Occipital lobe (tissue), 2 donors: ENCODE results near the gene ATF7IP2. TPM values are rescaled to one million over a fixed set of nuclear protein-coding genes. Genes with fewer than 3 reads are reported as not detected.
"Not testable (repeated sequence)": the region's sequence is repeated elsewhere in the genome, so short reads cannot be mapped to it uniquely, and the experiment has no call there.

Source experiments
- DNase-seq: peaks from one replicate; lab custom pipeline; 2025; lab: John Stamatoyannopoulos, UW
- total RNA-seq: library from RNA; depleted of rRNA; stranded (reverse); fragments of >200 nt; gene quantifications from one replicate; pipeline ENCODE4 v1.2.3, GENCODE V29; 2014

ATF7IP2 gene
- total RNA-seq, 1 donor from 2014 or later, result 14.8 TPM

DNA sequence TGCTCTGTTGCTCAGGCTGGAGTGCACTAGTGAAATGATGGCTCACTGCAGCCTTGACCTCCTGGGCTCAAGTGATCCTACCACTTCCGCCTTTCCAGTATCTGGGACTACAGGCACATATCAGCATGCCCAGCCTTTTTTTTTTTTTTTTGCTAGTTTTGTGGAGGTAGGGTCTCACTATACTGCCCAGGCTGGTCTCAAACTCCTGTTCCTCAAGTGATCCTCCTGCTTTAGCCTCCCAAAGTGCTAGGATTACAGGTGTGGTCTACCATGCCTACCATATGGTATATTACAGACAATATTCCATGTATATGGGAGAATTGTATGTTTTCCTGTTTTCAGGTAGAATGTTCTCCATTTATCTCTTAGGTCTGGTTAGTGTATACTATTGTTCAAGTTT, 12.3 kb upstream of the ATF7IP2 start:
- no peak for DNase-seq

DNA sequence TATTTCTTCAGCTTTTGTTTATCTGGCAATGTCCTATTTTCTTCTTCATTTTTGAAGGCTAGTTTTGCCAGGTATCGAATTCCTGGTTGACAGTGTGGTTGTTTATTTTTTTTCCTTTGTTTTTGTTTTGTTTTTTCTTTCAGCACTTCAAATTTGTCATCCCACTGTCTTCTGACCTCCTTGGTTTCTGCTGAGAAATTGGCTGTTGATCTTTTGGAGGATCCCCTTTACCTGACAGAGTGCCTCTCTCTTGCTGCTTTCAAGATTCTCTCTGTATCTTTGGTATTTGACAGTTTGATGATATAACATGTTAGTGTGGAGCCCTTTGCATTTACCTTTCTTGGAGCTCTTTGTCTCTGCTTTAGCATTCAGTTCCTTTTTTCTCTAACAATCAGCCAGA, 9.6 kb upstream of the ATF7IP2 start:
- no peak for DNase-seq

DNA sequence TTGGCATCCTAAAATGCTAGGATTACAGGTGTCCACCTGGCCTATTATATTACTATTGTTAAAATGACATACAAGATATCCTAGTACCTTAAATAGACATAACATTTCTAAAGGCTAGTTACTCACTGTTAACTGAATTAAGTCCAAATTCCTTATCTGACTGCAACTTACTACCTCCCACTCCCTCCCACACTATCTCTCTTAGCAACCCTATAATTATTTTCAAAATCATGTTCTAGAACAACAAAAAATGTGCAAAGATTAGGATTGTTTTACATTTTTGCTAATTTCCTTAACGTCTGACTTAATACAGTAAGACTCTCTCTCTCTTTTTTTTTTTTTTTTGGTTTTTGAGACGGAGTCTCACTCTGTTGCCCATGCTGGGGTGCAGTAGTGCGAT, 2.2 kb upstream of the ATF7IP2 start:
- no peak for DNase-seq

DNA sequence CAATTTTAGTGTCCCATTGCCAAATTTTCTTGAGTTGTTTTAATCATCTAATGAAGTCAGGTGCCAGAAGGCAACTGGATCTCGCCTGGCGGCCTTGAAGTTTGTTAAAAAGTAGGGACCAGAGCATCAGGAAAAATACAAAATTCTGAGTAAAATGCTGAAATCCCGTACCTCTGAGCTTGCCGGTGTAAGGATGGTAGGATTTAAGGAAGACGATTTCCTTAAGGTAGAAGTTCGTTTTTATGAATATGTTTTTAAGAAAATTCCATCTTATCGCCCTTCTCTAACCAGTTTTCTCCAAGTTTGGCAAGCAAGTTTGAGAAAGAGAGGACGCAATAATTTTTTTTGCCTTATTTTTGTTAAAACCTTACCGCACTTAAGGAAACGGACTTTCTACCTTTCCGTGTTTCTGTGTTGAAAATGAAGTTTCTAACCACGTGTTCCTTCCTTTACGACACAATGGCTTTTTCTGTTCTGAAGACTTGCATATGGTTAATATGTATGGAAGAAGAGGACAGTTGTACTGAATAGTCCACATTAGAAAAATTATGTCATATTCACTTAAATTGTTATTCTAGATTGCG, 748 bp downstream of the ATF7IP2 start:
- no peak for DNase-seq

DNA sequence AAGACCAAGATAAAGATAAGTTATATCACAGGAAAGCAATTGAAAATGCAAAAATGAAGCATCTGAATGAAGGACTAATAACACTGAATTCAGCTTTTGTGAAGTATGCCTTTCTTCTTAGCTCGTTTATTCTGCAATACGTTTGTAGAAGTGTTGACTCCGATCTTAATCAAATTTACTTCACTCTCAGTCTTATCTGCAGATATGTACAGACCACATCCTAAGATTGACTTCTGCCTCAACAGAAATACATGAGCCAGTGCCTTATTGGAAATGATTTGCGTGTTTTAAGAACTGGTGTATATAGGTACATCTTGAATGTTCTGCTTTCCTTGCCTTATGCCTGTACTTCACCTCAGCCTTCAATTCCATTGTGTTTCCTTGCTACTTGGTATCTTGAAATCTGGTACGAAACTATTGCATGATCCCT, 1.3 kb downstream of the ATF7IP2 start:
- DNase-seq, result no peak

DNA sequence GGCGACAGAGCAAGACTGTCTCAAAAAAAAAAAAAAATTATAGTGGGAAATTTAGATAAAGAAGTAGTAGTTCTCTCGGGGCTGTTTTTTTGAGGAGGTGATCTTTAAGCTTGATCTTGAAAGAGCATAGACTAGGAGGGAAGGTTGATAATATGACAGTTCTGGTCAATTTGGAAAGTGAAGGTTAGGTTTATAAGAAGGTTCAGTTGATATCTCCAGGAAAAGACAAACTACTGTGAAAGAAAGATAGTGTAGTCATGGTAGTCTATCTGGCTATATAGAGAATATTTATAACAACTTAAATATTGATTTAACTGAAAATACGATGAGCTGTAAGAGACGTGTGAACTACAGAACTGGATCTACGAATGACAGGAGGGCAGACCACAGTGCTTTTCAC, 3.1 kb downstream of the ATF7IP2 start:
- no peak for DNase-seq

DNA sequence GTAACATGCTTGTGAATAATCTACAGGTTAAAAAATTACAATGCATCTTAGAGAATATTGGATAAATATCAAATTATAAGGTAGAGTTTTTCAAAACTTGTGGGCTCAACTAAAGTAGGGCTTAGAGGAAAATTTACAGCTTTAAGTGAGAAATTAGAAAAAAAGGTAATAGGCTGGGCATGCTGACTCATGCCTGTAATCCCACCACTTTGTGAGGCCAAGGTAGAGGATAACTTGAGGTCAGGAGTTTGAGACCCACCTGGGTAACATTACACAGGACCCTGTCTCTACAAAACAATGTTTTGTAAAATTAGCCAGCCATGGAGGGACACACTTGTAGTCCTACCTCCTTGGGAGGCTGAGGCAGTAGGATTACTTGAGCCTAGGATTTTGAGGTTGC, 4.5 kb downstream of the ATF7IP2 start:
- no peak for DNase-seq

DNA sequence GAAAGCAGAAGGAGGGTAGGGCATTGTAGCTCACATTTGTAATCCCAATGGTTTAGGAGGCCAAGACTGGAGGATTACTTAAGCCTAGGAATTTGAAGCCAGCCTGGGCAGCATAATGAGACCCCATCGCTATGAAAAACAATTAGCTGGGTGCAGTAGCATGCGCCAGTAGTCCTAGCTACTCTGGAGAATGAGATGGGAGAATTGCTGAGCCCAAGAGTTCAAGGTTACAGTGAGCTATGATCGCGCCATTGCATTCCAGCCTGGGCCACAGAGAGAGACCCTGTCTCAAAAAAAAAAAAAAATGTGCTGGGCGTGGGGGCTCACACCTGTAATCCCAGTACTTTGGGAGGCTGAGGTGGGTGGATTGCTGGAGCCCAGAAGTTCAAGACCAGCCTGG, 5.0 kb downstream of the ATF7IP2 start:
- DNase-seq, result no peak

DNA sequence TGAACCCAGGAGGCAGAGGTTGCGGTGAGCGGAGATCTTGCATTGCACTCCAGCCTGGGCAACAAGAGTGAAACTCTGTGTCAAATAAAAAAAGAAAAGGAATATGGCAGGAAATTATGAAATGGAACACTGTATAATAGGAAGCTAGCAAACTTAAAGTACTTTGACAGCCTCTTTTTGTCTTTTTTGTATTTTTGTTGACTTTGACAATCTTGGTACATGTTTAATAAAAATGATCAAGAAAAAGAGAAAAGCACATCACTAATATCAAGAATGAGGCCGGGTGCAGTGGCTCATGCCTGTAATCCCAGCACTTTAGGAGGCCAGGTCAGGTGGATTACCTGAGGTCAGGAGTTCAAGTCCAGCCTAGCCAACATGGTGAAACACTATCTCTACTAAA, 5.5 kb downstream of the ATF7IP2 start:
- no peak for DNase-seq

DNA sequence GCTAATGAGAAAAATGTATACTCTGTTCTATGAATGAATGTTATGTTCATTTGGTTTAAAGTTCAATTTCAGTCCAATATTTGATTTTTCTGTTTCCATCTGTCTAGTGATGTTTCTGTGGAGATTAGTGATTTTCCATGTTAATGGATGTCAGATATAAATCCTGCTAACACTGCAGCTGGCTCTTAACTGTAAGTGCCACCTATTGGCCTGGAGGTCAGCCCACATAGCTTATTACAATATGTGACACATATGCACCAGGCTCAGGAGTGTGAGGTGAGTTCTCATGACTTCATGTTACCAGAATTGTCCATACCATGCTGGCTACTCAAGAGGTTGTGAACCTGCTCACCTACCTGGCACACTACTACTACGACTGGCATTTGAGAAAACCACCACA, 17.1 kb downstream of the ATF7IP2 start:
- DNase-seq, result no peak

DNA sequence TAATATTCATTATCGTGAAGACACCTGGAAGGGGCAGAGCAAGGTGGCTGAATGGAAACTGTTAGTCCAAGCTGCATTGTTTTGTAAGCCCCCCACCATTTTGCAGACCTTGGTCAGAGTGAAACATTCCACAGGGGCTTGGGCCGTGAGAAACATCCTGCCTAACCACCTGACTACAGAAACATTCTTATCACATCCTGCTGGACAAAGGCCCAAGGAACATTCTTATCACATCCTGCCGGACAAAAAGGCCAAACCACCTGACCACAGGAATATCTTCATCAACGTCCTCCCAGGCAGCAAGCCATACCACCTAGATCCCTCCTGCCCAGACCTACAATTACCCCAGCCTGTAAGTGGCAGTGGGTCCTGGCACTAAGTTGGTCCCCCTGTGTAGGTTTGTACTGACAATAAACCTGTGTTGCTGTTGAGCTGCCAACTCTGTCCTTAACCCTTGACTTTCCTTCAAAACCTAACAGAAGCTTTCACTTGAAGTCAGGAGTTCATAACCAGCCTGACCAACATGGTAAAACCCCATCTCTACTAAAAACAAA, 19.6 kb downstream of the ATF7IP2 start:
- no peak for DNase-seq

DNA sequence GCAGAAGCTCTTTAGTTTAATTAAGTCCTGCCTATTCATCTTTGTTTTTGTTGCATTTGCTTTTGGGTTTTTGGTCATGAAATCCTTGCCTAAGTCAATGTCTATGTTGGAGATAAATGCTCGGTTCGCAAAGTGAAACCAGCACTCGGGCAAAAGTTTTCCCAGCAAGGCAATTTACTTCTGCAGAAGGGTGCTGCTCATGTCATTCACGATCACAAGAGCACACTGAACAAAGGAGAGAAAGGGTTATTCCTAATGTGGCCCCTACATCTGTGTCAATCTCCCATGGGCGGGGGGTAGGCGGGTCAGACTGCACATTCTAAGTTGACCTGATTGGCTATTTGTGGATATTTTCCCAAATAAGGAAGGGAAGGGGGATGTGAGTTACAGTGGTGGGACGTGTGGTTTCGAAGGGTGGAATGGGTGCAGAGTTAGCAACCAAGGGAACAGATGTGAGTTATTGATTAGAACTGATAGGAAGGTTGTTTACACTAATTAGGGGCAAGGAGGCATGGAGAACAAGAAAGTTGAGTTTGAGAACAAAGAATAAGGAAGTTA, 23.0 kb downstream of the ATF7IP2 start:
- no peak for DNase-seq

DNA sequence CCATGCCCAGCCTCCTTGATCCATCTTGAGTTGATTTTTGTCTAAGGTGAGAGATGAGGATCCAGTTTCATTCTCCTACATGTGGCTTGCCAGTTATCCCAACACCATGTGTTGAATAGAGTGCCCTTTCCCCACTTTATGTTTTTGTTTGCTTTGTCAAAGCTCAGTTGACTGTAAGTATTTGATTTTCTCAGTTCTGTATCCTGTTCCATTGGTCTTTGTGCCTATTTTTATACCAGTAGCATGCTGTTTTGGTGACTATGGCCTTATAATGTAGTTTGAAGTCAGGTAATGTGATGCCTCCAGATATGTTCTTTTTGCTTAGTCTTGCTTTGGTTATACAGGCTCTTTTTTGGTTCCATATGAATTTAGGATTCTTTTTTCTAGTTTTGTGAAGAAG, 23.9 kb downstream of the ATF7IP2 start:
- not testable (repeated sequence) for DNase-seq

DNA sequence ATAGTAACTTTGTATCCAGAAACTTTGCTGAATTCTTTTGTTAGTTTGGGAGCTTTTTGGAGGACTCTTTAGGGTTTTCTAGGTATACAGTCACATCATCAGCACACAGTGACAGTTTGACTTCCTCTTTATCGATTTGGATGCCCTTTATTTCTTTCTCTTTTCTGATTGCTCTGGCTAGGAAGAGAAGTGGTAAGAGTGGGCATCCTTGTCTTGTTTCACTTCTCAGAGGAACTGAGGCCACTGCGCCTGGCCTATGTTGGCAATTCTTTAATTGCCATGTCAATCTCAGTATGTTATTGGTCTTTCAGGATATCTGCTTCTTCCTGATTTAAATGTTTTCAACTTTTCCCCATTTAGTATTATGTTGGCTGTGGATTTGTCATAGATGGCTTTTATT, 24.6 kb downstream of the ATF7IP2 start:
- DNase-seq, result no peak

DNA sequence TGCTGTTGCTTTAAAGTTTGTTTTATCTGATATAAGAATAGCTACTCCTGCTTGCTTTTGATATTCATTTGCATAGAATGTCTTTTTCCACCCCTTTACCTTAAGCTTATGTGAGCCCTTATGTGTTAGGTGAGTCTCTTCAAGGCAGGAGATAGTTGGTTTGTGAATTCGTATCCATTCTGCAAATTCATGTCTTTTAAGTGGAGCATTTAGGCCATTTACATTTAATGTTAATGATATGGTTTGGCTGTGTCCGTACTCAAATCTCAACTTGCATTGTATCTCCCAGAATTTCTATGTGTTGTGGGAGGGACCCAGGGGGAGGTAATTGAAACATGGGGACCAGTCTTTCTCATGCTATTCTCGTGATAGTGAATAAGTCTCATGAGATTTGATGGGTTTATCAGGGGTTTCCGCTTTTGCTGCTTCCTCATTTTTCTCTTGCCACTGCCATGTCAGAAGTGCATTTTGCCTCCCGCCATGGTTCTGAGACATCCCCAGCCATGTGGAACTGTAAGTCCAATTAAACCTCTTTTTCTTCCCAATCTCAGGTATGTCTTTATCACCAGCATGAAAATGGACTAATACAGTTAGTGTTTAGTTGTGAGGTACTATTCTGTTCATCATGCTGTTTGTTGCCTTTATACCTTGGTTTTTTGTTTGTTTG, 27.2 kb downstream of the ATF7IP2 start:
- no peak for DNase-seq

DNA sequence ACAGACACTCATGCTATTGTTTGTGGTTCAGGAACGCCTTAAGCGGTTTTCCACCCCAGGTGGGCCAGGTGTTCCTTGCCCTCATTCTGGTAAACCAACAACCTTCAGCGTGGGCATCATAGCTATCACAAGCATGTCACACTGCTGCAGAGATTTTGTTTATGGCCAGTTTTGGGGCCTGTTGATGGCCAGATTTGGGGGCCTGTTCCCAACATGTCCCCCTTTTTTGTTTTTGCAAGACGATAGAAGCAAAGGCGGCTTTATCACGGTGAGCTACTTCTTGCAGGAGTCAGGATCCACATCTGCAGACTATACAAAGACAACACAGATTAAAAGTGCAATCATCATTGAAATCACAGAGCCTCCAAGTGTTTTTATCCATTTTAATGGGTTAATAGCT, 32.3 kb downstream of the ATF7IP2 start:
- not testable (repeated sequence) for DNase-seq

DNA sequence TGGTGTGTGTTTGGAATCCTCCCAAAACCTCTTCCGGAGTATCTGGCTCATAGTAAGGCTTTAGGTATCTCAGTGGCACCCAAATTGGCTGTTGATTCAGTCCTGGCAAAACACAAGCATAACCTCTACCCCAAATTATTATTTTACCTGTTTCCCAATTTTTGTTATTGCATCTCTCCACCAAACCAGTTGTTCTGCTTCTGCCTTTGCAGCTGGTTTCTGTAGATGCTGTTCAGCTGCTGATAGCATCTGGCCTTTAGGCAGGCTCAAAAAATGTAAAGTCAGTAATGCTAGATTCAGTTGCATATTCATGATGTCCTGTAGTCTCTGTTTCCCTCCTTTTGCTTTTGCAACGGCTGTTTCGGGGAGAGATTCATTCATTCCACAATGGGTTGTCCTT, 33.8 kb downstream of the ATF7IP2 start:
- no peak for DNase-seq

DNA sequence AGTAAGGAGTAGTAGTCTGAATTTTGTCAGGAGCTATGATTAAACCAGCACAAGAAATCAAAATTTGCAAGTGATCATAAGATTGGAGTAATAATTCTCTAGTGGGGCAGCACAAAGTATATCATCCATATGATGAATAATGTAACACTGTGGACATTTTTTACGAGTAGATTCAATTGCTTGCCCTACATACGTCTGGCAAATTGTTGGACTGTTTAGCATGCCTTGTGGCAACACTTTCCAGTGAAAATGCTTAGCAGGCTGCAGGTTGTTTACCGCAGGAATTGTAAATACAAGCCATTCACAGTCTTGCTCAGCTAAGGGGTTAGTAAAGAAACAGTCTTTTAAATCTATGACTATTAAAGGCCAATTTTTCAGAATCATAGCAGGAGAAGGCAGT, 35.7 kb downstream of the ATF7IP2 start:
- no peak for DNase-seq

DNA sequence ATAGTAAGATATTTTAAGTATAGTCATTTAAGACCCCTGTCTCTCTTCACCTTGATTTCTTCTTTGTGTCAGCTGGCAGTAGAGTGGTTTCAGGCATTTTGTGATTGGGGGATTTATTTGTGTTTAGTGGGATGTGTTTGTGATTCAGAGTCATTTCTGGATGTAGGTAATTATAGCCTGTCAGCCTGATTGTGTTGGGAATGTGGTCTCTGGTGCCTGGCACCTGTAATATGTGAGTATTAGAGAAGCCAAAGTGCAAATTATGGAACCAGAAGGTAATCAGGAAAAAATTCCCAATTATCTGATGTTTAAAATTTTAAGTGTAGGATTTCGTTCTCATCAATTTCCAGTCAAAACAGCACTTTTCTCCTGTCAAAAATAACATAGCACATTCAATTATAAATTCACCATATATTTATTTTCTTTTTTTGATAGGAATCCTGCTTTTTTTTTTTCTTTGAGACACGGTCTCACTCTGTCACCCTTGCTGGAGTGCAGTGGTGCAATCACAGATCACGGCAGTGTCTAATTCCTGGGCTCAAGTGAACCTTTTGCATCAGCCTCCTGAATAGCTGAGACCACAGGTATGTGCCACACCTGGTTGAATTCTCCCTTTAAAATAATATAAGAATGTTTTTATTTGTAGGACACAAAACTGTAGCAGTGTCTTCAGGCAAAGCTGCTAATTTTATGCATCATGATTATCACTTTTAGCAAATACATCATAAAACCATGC, 42.7 kb downstream of the ATF7IP2 start:
- no peak for DNase-seq

DNA sequence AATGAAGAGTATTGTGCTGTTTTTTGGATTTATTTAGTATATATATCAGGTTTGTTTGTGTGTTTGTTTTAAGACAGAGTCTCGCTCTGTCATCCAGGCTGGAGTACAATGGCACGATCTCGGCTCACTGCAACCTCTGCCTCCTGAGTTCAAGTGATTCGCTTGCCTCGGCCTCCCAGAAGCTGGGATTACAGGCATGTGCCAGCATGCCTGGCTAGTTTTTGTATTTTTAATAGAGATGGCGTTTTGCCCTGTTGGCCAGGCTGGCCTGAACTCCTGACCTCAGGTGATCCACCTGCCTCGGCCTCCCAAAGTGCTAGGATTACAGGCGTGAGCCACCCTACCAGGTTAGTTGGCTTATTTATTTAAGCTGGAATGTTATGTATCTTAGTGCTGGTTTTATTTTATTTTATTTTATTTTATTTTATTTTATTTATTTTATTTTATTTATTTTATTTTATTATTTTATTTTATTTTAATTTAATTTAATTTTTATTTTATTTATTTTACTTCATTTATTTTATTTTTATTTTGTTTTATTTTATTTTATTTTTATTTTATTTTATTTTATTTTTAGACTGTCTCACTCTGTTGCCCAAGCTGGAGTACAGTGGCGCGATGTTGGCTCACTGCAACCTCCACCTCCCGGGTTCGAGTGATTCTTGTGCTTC, 43.6 kb downstream of the ATF7IP2 start:
- not testable (repeated sequence) for DNase-seq

DNA sequence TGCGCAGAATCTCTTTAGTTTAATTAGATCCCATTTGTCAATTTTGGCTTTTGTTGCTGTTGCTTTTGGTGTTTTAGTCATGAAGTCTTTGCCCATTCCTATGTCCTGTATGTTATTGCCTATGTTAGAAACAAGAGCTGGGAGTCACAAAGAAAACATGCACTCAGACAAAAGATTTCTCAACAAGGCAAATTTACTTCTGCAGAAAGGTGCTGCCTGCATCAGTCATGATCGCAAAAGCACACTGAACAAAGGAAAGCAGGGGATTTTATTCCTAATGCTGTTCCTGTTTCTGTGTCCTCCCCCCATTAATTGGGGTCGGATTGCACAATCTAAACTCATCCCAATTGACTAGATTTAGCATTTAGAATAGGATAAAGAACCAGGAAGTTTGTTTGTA, 55.9 kb downstream of the ATF7IP2 start:
- no peak for DNase-seq

DNA sequence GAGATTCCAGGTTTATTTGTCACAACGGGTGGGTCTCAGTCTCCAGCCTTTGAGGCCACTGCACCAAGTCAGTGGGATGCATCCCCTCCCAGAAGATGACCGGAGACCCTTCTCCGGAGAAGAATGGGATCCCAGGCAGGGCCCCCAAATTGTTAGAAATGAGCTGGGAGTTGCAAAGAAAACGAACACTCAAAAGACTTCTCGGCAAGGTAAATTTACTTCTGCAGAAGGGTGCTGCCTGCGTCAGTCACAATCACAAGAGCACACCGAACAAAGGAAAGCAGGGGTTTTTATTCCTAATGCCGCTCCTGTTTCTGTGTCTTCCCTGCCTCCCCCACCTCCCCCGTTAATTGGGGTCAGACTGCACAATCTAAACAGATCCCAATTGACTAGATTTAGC, 61.4 kb downstream of the ATF7IP2 start:
- no peak for DNase-seq
